K562 (cell line): ENCODE measurements around the gene IL25.

ENCODE experiments used
- EGR1 ChIP-seq: fragments of 450-650 bp; conservative IDR thresholded peaks from 2 replicates; pipeline ENCODE4 v1.6.1; 2017; ENCODE audit warnings: mild to moderate bottlenecking
- POLR2A ChIP-seq: fragments of 450-650 bp; conservative IDR thresholded peaks from 2 replicates; pipeline ENCODE4 v1.6.1; 2016
- RAD21 ChIP-seq, 2 experiments: fragments of 250-450 bp in 1 of 2; fragments of 450-650 bp in 1 of 2; sonication (Bioruptor Pico) in 1 of 2; formaldehyde crosslinking in 1 of 2; IDR thresholded peaks in 1 of 2; conservative IDR thresholded peaks in 1 of 2; 2 replicates each; pipeline versions ENCODE4 v1.4.0 to v1.8.0; 2020 to 2022; ENCODE audit warnings: mild to moderate bottlenecking in 2 of 2, moderate library complexity in 1 of 2
- XRCC5 ChIP-seq: fragments of 200-400 bp; formaldehyde crosslinking; IDR thresholded peaks from 2 replicates; pipeline ENCODE4 v1.6.1; 2017; ENCODE audit warnings: low read depth, mild to moderate bottlenecking, low read length

DNA sequence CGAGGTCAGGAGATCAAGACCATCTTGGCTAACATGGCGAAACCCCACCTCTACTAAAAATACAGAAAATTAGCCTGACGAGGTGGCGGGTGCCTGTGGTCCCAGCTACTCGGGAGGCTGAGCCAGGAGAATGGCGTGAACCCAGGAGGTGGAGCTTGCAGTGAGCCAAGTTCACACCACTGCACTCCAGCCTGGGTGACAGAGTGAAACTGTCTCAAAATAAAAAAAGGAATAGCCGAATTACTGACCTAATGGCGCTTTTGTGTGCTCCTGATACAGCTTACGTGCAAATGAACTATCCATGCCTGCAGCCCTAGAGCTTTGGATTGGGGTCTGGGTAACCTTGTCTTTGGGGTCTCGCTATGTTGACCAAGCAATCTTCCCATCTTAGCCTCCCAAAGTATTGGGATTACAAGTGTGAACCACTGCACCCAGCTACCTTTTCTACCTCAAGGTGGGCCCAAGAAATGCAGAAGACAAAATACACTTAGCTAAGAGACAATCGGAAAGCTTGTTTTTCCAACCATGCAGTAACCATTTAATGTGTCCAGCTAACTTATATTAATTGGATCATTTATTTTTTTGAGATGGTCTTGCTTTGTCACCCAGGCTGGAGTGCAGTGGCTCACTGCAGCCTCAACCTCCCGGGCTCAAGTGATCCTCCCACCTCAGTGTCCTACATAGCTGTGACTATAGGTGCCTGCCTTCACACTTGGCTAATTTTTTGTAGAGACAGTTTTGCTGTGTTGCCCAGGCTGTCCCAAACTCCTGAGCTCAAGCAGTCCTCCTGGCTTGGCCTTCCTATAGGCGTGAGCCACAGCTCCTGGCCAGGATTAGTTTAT is 45.9 kb upstream of the IL25 start:
- TF ChIP-seq XRCC5 (no peak), POLR2A (peak; percentile 68), RAD21 (CRISPR knock-in tag; conservative IDR thresholded peaks at IDR 0.05 in 1 of 2, IDR thresholded peaks at IDR 0.05 in 1 of 2) (no peak), EGR1 (no peak)
